HCT116 (cell line): ENCODE data around the gene ARHGEF12. TPM values are rescaled to one million over a fixed set of nuclear protein-coding genes. Genes with fewer than 3 reads are reported as not detected.

ENCODE experiments used
- ATAC-seq: fragments of 200-7000 bp; cut with Tn5 transposase; 2 replicates; pipeline ENCODE4 v1.9.1; 2020; ENCODE audit warnings: mild to moderate bottlenecking, moderate library complexity
- BruUV-seq: library from RNA; stranded (reverse); fragments of 400-500 nt; replicated peaks from 2 replicates; lab custom pipeline; 2021; lab: Mats Ljungman, UMichigan
- CTCF ChIA-PET: fragments of 300-600 bp; sonication (Branson Sonifier 250); formaldehyde crosslinking; loops from one replicate; lab custom pipeline; 2021; ENCODE audit warnings: antibody characterized with exemption; lab: Charles Lee
- POLR2A ChIA-PET: fragments of 300-600, 350-600 bp; sonication (Branson Sonifier 250); formaldehyde crosslinking; loops from one replicate; lab custom pipeline; 2021; ENCODE audit warnings: antibody characterized with exemption; lab: Charles Lee
- RAD21 ChIA-PET, 2 experiments: fragments of 300-600 bp; sonication (Branson Sonifier 250); formaldehyde crosslinking; loops; one replicate each; lab custom pipeline; 2023; ENCODE audit warnings: low total read pairs in 2 of 2; ENCODE audit not compliant: uncharacterized antibody in 2 of 2, unreplicated experiment in 2 of 2, low non-redundant PET in 1 of 2; lab: Charles Lee
- DNase-seq: peaks from one replicate; pipeline ENCODE4 v3.0.0-alpha.2; 2010; ENCODE audit warnings: low read depth, low spot score
- H2AFZ ChIP-seq: fragments of 200-600 bp; shearing (Covaris generic), sonication (generic); 2 replicates; pipeline ENCODE4 v1.6.1; 2017; ENCODE audit warnings: low read depth, mixed run types, mixed read lengths, antibody characterized with exemption, low read length; ENCODE audit not compliant: poor library complexity, severe bottlenecking
- H3K27ac ChIP-seq: 2 replicates; pipeline ENCODE4 v1.5.1; 2012; ENCODE audit warnings: low read depth, low read length
- H3K27me3 ChIP-seq: fragments of 200-600 bp; sonication (generic); 2 replicates; pipeline ENCODE4 v1.6.1; 2016; ENCODE audit warnings: mixed run types, low read length, mixed read lengths; ENCODE audit not compliant: insufficient read depth
- H3K36me3 ChIP-seq, 2 experiments: fragments of 200-500 bp in 1 of 2; fragments of 200-600 bp in 1 of 2; sonication (Bioruptor generic) in 1 of 2; sonication (generic) in 1 of 2; 2 replicates each; pipeline versions ENCODE4 v1.5.1 to v1.6.1; 2014 to 2016; ENCODE audit warnings: low read length in 2 of 2, inconsistent platforms in 1 of 2, mixed read lengths in 1 of 2, mixed run types in 1 of 2; ENCODE audit not compliant: insufficient read depth in 2 of 2, control insufficient read depth in 1 of 2
- H3K4me1 ChIP-seq, 2 experiments: fragments of 200-600 bp in 1 of 2; sonication (generic) in 1 of 2; 2 replicates each; pipeline versions ENCODE4 v1.5.1 to v1.6.1; 2012 to 2017; ENCODE audit warnings: low read length in 2 of 2, inconsistent platforms in 1 of 2, mild to moderate bottlenecking in 1 of 2, mixed read lengths in 1 of 2, mixed run types in 1 of 2, moderate library complexity in 1 of 2; ENCODE audit not compliant: insufficient read depth in 2 of 2, control insufficient read depth in 1 of 2
- H3K4me2 ChIP-seq: fragments of 200-600 bp; sonication (generic); 2 replicates; pipeline ENCODE4 v1.6.1; 2017; ENCODE audit warnings: mixed run types, low read length, mixed read lengths
- H3K4me3 ChIP-seq, 2 experiments: fragments of 200-600 bp in 1 of 2; sonication (generic) in 1 of 2; replicated peaks in 1 of 2; 2 replicates each; pipeline ENCODE4 v1.5.1; 2011 to 2016; ENCODE audit warnings: low read length in 2 of 2, control low read depth in 1 of 2, low read depth in 1 of 2, mild to moderate bottlenecking in 1 of 2, mixed read lengths in 1 of 2, mixed run types in 1 of 2
- H3K79me2 ChIP-seq: fragments of 200-600 bp; sonication (generic); 2 replicates; pipeline ENCODE4 v1.6.1; 2017; ENCODE audit warnings: mild to moderate bottlenecking, mixed run types, low read length, moderate library complexity, mixed read lengths; ENCODE audit not compliant: insufficient read depth
- H3K9ac ChIP-seq: fragments of 200-600 bp; sonication (generic); 2 replicates; pipeline ENCODE4 v1.6.1; 2016; ENCODE audit warnings: low read length, mixed read lengths
- H3K9me2 ChIP-seq: fragments of 200-600 bp; sonication (generic), shearing (Covaris generic); 2 replicates; pipeline ENCODE4 v1.6.1; 2017; ENCODE audit warnings: mixed run types, mild to moderate bottlenecking, moderate library complexity; ENCODE audit not compliant: insufficient read depth
- H3K9me3 ChIP-seq, 2 experiments: fragments of 200-500 bp in 1 of 2; fragments of 200-600 bp in 1 of 2; sonication (Bioruptor generic) in 1 of 2; sonication (generic) in 1 of 2; 2 replicates each; pipeline ENCODE4 v1.6.1; 2014 to 2017; ENCODE audit warnings: low read length in 2 of 2, mixed read lengths in 2 of 2, inconsistent platforms in 1 of 2, low read depth in 1 of 2, mild to moderate bottlenecking in 1 of 2, mixed run types in 1 of 2, moderate library complexity in 1 of 2; ENCODE audit not compliant: control insufficient read depth in 1 of 2, insufficient read depth in 1 of 2
- H4K20me1 ChIP-seq: fragments of 200-600 bp; sonication (generic), shearing (Covaris generic); 2 replicates; pipeline ENCODE4 v1.6.1; 2017; ENCODE audit warnings: mixed run types, mild to moderate bottlenecking, moderate library complexity; ENCODE audit not compliant: insufficient read depth
- CEBPB ChIP-seq: IDR thresholded peaks from 2 replicates; pipeline ENCODE4 v1.6.1; 2012; ENCODE audit warnings: low read depth
- EZH2 ChIP-seq: fragments of 200-600 bp; sonication (generic); IDR thresholded peaks from 2 replicates; pipeline ENCODE4 v1.6.1; 2017; ENCODE audit warnings: antibody characterized with exemption, mixed run types
- RAD21 ChIP-seq: IDR thresholded peaks from 2 replicates; pipeline ENCODE4 v1.6.1; 2012; ENCODE audit warnings: low read depth, mild to moderate bottlenecking
- SIN3A ChIP-seq: IDR thresholded peaks from 2 replicates; pipeline ENCODE4 v1.6.1; 2012; ENCODE audit warnings: low read depth
- SP1 ChIP-seq: IDR thresholded peaks from 2 replicates; pipeline ENCODE4 v1.6.1; 2012; ENCODE audit warnings: low read depth
- ZBTB33 ChIP-seq: IDR thresholded peaks from 2 replicates; pipeline ENCODE4 v1.6.1; 2011; ENCODE audit warnings: mild to moderate bottlenecking, low read length, moderate library complexity; ENCODE audit not compliant: insufficient replicate concordance; ENCODE audit errors: extremely low read depth
- ZFX ChIP-seq: fragments of 450-650 bp; IDR thresholded peaks from 2 replicates; pipeline ENCODE4 v1.6.1; 2017
- intact Hi-C: fragments of 100-400 bp; cut with micrococcal nuclease; formaldehyde crosslinking; loops from 2 replicates; pipeline ENCODE4 v1.10.0; 2022
- total RNA-seq: library from RNA; stranded (reverse); gene quantifications from one replicate; pipeline ENCODE4 v1.2.1, GENCODE V29; 2021; ENCODE audit not compliant: unreplicated experiment
- TF ChIP-seq, protein P1 (sequence below): IDR thresholded peaks from 2 replicates; pipeline ENCODE4 v1.6.1; 2012

The ARHGEF12 gene
- total RNA-seq, 1 experiment from 2014 or later, result 81.4 TPM

DNA sequence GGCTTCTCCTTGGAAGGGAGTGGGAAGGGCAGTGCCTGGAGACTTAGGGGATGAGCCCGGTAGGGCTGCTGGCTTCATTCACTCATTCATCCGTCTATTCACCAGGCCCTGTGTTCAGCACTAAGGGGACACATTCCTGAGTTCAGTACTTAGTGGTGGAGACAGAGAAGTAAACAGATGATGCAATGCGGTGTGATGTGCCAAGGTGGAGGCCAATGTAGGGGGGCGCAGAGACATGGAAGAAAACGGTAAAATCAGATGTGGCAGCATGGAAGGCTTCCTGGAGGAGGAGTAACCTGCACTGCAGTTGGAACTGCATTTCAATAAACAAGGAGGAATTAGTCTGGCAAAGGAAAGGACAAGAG lies 196.6 kb downstream of the ARHGEF12 start:
- H3K4me1 ChIP-seq, result no peaks in the 10 kb centered on the region
- ChIA-PET CTCF (no interaction called here), POLR2A (no interaction called here), RAD21 (no interaction called here)
- H3K27ac ChIP-seq, result no peak overlapping the region
- no peaks in the 10 kb centered on the region for H3K79me2 ChIP-seq
- intact Hi-C loops, result no loop called here
- TF ChIP-seq ZFX, result 0 out of 2 replicates have a peak, but pooled peaks have one; percentile 12
- TF ChIP-seq CEBPB, result no peak
- no peaks in the 10 kb centered on the region for H3K9me3 ChIP-seq
- ATAC-seq (no peak), DNase-seq (no peak)
- no peaks in the 10 kb centered on the region for H3K27me3 ChIP-seq
- H3K9ac ChIP-seq, result no peak overlapping the region
- no peaks in the 10 kb centered on the region for H4K20me1 ChIP-seq
- BruUV-seq, result no TSS peak
- H3K36me3 ChIP-seq, result no peaks in the 10 kb centered on the region
- no peak overlapping the region for H2AFZ ChIP-seq
- H3K4me2 ChIP-seq, result no peak overlapping the region
- H3K9me2 ChIP-seq, result no peaks in the 10 kb centered on the region
- no peak overlapping the region for H3K4me3 ChIP-seq

GRCh38 chr11:120536091-120536796 lies 200.0 kb downstream of the ARHGEF12 start:
- intact Hi-C loops, result no loop called here
- CTCF ChIA-PET, result no interaction called here
- H2AFZ ChIP-seq, result no peak overlapping the region
- BruUV-seq, result no TSS peak
- no peaks in the 10 kb centered on the region for H3K9me3 ChIP-seq
- DNase-seq (no peak), ATAC-seq (no peak)
- peaks cover 13 to 15% of the 10 kb centered on the region in 2 experiments for H3K4me1 ChIP-seq
- RAD21 ChIA-PET, result no interaction called here
- H3K79me2 ChIP-seq, result no peaks in the 10 kb centered on the region
- H4K20me1 ChIP-seq, result no peaks in the 10 kb centered on the region
- H3K4me2 ChIP-seq, result no peak overlapping the region
- no peaks in the 10 kb centered on the region for H3K27me3 ChIP-seq
- POLR2A ChIA-PET, result no interaction called here
- no peaks in the 10 kb centered on the region for H3K36me3 ChIP-seq
- no peak overlapping the region for H3K4me3 ChIP-seq
- H3K27ac ChIP-seq, result no peak overlapping the region
- no peak overlapping the region for H3K9ac ChIP-seq
- H3K9me2 ChIP-seq, result no peaks in the 10 kb centered on the region
- TF ChIP-seq SP1, result no peak
- TF ChIP-seq SIN3A, result no peak
- TF ChIP-seq ZBTB33, result no peak
- TF ChIP-seq EZH2, result no peak
- no peak for TF ChIP-seq RAD21
- TF ChIP-seq, protein P1, sequence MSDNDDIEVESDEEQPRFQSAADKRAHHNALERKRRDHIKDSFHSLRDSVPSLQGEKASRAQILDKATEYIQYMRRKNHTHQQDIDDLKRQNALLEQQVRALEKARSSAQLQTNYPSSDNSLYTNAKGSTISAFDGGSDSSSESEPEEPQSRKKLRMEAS, result no peak
